WTC11 (cell line): ENCODE data around the gene OTUB2. TPM values are rescaled to one million over a fixed set of nuclear protein-coding genes. Genes with fewer than 3 reads are reported as not detected.

ENCODE experiments used
- ATAC-seq: fragments of 200-7000 bp; cut with Tn5 transposase; 2 replicates; pipeline ENCODE4 v1.10.0; 2021; ENCODE audit warnings: mild to moderate bottlenecking, moderate library complexity
- CTCF ChIA-PET: fragments of 300-600 bp; sonication (Branson Sonifier 250); formaldehyde crosslinking; loops from one replicate; lab custom pipeline; 2021; ENCODE audit warnings: antibody characterized with exemption; lab: Charles Lee
- POLR2A ChIA-PET: fragments of 350-600 bp; sonication (Branson Sonifier 250); formaldehyde crosslinking; loops from one replicate; lab custom pipeline; 2021; ENCODE audit warnings: antibody characterized with exemption; lab: Charles Lee
- DNase-seq: peaks from one replicate; pipeline ENCODE4 v3.0.0; 2021; ENCODE audit warnings: low spot score
- H3K27ac Mint-ChIP-seq: 2 replicates; pipeline ENCODE4 v1.8.0; 2021; ENCODE audit warnings: mixed read lengths
- H3K27me3 Mint-ChIP-seq: 2 replicates; pipeline ENCODE4 v1.8.0; 2021; ENCODE audit warnings: low read depth, mild to moderate bottlenecking, moderate library complexity, mixed read lengths
- H3K36me3 Mint-ChIP-seq: 2 replicates; pipeline ENCODE4 v1.8.0; 2021; ENCODE audit warnings: mixed read lengths
- H3K4me1 Mint-ChIP-seq: 2 replicates; pipeline ENCODE4 v1.8.0; 2022; ENCODE audit warnings: mixed read lengths
- H3K4me3 Mint-ChIP-seq: 2 replicates; pipeline ENCODE4 v1.8.0; 2021; ENCODE audit warnings: mild to moderate bottlenecking, moderate library complexity, mixed read lengths
- H3K9me3 Mint-ChIP-seq: 2 replicates; pipeline ENCODE4 v1.8.0; 2021; ENCODE audit warnings: mixed read lengths
- FOXK1 ChIP-seq: sonication (generic); formaldehyde crosslinking; IDR thresholded peaks from 2 replicates; pipeline ENCODE4 v1.8.0; 2022; ENCODE audit warnings: mild to moderate bottlenecking, moderate library complexity, missing genetic modification reagents
- GABPB1 ChIP-seq: sonication (generic); formaldehyde crosslinking; IDR thresholded peaks from 2 replicates; pipeline ENCODE4 v1.8.1; 2023; ENCODE audit warnings: mild to moderate bottlenecking, missing genetic modification reagents
- HMGA2 ChIP-seq: fragments of 250-450 bp; sonication (Bioruptor Pico); IDR thresholded peaks from 2 replicates; pipeline ENCODE4 v1.4.0; 2021; ENCODE audit warnings: mild to moderate bottlenecking, moderate library complexity
- JUN ChIP-seq: sonication (generic); formaldehyde crosslinking; IDR thresholded peaks from 2 replicates; pipeline ENCODE4 v1.8.0; 2023; ENCODE audit warnings: mild to moderate bottlenecking, missing genetic modification reagents
- KAT7 ChIP-seq: sonication (generic); formaldehyde crosslinking; IDR thresholded peaks from 2 replicates; pipeline ENCODE4 v1.8.1; 2023; ENCODE audit warnings: missing genetic modification reagents, mild to moderate bottlenecking, borderline replicate concordance
- NFYB ChIP-seq: sonication (generic); formaldehyde crosslinking; conservative IDR thresholded peaks from 2 replicates; pipeline ENCODE4 v1.8.0; 2022; ENCODE audit warnings: low read depth, missing genetic modification reagents
- total RNA-seq: library from RNA; stranded (reverse); gene quantifications from 3 replicates; pipeline ENCODE4 v1.2.3, GENCODE V29; 2021
- TF ChIP-seq, protein P1 (sequence below): fragments of 250-450 bp; sonication (Bioruptor Pico); IDR thresholded peaks from 2 replicates; pipeline ENCODE4 v1.9.0; 2021; ENCODE audit warnings: moderate library complexity, mild to moderate bottlenecking, inconsistent platforms, borderline replicate concordance
- TF ChIP-seq, protein P2 (sequence below): sonication (generic); formaldehyde crosslinking; IDR thresholded peaks from 2 replicates; pipeline ENCODE4 v1.8.1; 2023; ENCODE audit warnings: mild to moderate bottlenecking, missing genetic modification reagents, borderline replicate concordance
- TF ChIP-seq, protein P3 (sequence below): sonication (generic); formaldehyde crosslinking; IDR thresholded peaks from 2 replicates; pipeline ENCODE4 v1.8.1; 2022; ENCODE audit warnings: low read depth, mild to moderate bottlenecking, moderate library complexity, missing genetic modification reagents, borderline replicate concordance
- TF ChIP-seq, protein P4 (sequence below): sonication (generic); formaldehyde crosslinking; IDR thresholded peaks from 2 replicates; pipeline ENCODE4 v1.8.0; 2023; ENCODE audit warnings: missing genetic modification reagents
- TF ChIP-seq, protein P5 (sequence below): fragments of 250-450 bp; sonication (Bioruptor Pico); IDR thresholded peaks from 2 replicates; pipeline ENCODE4 v1.9.0; 2021; ENCODE audit warnings: mild to moderate bottlenecking, borderline replicate concordance
- TF ChIP-seq, protein P6 (sequence below): fragments of 250-450 bp; sonication (Bioruptor Pico); IDR thresholded peaks from 2 replicates; pipeline ENCODE4 v1.8.0; 2021; ENCODE audit warnings: mild to moderate bottlenecking
- TF ChIP-seq, protein P7 (sequence below): sonication (generic); formaldehyde crosslinking; IDR thresholded peaks from 2 replicates; pipeline ENCODE4 v1.8.1; 2022; ENCODE audit warnings: mild to moderate bottlenecking, missing genetic modification reagents, moderate library complexity, borderline replicate concordance

OTUB2 gene
- total RNA-seq, 1 experiment from 2014 or later = 3.5 TPM

DNA sequence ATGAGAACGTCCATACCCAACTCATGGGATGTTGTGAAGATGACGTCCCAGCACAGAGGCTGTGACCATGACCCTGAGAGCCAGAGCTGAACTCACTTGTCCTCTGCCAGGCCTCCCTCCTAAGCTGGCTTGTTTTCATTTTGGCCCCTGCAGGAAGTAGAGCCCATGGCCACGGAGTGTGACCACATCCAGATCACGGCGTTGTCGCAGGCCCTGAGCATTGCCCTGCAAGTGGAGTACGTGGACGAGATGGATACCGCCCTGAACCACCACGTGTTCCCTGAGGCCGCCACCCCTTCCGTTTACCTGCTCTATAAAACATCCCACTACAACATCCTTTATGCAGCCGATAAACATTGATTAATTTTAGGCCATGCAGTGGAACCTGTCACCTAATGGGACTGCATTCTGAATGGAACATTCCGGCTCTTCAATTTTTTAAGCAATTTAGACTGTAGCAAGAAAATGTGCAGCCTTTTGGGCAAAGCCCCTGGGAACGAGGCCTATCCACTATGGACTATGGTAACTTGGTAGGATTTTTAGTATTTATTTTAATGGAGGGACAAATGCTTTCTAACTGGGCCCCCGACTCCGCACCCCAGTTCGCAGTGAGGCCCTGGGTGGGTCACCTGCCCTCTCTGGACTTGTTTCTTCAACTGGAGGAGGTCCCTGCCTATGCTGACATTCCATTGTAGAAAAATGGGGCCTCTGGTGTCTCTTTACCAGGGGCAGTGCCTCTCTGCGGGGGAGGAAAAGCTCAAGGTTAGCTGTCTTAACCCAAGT is 19.6 kb downstream of the OTUB2 start:
- no peak for ATAC-seq
- no peaks in the 10 kb centered on the region for H3K9me3 Mint-ChIP-seq
- H3K4me3 Mint-ChIP-seq = no peak overlapping the region
- H3K4me1 Mint-ChIP-seq = no peaks in the 10 kb centered on the region
- ChIA-PET POLR2A (no interaction called here), CTCF (interaction anchor here (1.8 to 2.0 kb wide), 2 partner anchors 9 to 91 kb away, joined by 6 to 13 read pairs; no protein-coding TSS in a partner anchor)
- H3K36me3 Mint-ChIP-seq = peaks cover 34% of the 10 kb centered on the region
- 0 out of 2 replicates have a peak overlapping the region, but pooled peaks have one; percentile 10 for H3K27ac Mint-ChIP-seq
- no peak for DNase-seq
- no peak for TF ChIP-seq HMGA2 (CRISPR knock-in tag)
- TF ChIP-seq, protein P1, sequence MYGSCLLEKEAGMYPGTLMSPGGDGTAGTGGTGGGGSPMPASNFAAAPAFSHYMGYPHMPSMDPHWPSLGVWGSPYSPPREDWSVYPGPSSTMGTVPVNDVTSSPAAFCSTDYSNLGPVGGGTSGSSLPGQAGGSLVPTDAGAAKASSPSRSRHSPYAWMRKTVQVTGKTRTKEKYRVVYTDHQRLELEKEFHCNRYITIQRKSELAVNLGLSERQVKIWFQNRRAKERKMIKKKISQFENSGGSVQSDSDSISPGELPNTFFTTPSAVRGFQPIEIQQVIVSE = no peak
- TF ChIP-seq GABPB1 = no peak
- TF ChIP-seq FOXK1 = no peak
- TF ChIP-seq, protein P2, sequence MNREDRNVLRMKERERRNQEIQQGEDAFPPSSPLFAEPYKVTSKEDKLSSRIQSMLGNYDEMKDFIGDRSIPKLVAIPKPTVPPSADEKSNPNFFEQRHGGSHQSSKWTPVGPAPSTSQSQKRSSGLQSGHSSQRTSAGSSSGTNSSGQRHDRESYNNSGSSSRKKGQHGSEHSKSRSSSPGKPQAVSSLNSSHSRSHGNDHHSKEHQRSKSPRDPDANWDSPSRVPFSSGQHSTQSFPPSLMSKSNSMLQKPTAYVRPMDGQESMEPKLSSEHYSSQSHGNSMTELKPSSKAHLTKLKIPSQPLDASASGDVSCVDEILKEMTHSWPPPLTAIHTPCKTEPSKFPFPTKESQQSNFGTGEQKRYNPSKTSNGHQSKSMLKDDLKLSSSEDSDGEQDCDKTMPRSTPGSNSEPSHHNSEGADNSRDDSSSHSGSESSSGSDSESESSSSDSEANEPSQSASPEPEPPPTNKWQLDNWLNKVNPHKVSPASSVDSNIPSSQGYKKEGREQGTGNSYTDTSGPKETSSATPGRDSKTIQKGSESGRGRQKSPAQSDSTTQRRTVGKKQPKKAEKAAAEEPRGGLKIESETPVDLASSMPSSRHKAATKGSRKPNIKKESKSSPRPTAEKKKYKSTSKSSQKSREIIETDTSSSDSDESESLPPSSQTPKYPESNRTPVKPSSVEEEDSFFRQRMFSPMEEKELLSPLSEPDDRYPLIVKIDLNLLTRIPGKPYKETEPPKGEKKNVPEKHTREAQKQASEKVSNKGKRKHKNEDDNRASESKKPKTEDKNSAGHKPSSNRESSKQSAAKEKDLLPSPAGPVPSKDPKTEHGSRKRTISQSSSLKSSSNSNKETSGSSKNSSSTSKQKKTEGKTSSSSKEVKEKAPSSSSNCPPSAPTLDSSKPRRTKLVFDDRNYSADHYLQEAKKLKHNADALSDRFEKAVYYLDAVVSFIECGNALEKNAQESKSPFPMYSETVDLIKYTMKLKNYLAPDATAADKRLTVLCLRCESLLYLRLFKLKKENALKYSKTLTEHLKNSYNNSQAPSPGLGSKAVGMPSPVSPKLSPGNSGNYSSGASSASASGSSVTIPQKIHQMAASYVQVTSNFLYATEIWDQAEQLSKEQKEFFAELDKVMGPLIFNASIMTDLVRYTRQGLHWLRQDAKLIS (CRISPR knock-in tag) = no peak
- TF ChIP-seq JUN (CRISPR knock-in tag) = no peak
- TF ChIP-seq, protein P3, sequence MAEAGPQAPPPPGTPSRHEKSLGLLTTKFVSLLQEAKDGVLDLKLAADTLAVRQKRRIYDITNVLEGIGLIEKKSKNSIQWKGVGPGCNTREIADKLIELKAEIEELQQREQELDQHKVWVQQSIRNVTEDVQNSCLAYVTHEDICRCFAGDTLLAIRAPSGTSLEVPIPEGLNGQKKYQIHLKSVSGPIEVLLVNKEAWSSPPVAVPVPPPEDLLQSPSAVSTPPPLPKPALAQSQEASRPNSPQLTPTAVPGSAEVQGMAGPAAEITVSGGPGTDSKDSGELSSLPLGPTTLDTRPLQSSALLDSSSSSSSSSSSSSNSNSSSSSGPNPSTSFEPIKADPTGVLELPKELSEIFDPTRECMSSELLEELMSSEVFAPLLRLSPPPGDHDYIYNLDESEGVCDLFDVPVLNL (CRISPR knock-in tag) = no peak
- TF ChIP-seq, protein P4, sequence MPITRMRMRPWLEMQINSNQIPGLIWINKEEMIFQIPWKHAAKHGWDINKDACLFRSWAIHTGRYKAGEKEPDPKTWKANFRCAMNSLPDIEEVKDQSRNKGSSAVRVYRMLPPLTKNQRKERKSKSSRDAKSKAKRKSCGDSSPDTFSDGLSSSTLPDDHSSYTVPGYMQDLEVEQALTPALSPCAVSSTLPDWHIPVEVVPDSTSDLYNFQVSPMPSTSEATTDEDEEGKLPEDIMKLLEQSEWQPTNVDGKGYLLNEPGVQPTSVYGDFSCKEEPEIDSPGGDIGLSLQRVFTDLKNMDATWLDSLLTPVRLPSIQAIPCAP (CRISPR knock-in tag) = no peak
- TF ChIP-seq, protein P5, sequence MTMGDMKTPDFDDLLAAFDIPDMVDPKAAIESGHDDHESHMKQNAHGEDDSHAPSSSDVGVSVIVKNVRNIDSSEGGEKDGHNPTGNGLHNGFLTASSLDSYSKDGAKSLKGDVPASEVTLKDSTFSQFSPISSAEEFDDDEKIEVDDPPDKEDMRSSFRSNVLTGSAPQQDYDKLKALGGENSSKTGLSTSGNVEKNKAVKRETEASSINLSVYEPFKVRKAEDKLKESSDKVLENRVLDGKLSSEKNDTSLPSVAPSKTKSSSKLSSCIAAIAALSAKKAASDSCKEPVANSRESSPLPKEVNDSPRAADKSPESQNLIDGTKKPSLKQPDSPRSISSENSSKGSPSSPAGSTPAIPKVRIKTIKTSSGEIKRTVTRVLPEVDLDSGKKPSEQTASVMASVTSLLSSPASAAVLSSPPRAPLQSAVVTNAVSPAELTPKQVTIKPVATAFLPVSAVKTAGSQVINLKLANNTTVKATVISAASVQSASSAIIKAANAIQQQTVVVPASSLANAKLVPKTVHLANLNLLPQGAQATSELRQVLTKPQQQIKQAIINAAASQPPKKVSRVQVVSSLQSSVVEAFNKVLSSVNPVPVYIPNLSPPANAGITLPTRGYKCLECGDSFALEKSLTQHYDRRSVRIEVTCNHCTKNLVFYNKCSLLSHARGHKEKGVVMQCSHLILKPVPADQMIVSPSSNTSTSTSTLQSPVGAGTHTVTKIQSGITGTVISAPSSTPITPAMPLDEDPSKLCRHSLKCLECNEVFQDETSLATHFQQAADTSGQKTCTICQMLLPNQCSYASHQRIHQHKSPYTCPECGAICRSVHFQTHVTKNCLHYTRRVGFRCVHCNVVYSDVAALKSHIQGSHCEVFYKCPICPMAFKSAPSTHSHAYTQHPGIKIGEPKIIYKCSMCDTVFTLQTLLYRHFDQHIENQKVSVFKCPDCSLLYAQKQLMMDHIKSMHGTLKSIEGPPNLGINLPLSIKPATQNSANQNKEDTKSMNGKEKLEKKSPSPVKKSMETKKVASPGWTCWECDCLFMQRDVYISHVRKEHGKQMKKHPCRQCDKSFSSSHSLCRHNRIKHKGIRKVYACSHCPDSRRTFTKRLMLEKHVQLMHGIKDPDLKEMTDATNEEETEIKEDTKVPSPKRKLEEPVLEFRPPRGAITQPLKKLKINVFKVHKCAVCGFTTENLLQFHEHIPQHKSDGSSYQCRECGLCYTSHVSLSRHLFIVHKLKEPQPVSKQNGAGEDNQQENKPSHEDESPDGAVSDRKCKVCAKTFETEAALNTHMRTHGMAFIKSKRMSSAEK = no peak
- no peak for TF ChIP-seq NFYB (CRISPR knock-in tag)
- TF ChIP-seq KAT7 = no peak
- TF ChIP-seq, protein P6, sequence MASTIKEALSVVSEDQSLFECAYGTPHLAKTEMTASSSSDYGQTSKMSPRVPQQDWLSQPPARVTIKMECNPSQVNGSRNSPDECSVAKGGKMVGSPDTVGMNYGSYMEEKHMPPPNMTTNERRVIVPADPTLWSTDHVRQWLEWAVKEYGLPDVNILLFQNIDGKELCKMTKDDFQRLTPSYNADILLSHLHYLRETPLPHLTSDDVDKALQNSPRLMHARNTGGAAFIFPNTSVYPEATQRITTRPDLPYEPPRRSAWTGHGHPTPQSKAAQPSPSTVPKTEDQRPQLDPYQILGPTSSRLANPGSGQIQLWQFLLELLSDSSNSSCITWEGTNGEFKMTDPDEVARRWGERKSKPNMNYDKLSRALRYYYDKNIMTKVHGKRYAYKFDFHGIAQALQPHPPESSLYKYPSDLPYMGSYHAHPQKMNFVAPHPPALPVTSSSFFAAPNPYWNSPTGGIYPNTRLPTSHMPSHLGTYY (CRISPR knock-in tag) = no peak
- TF ChIP-seq, protein P7, sequence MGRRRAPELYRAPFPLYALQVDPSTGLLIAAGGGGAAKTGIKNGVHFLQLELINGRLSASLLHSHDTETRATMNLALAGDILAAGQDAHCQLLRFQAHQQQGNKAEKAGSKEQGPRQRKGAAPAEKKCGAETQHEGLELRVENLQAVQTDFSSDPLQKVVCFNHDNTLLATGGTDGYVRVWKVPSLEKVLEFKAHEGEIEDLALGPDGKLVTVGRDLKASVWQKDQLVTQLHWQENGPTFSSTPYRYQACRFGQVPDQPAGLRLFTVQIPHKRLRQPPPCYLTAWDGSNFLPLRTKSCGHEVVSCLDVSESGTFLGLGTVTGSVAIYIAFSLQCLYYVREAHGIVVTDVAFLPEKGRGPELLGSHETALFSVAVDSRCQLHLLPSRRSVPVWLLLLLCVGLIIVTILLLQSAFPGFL (CRISPR knock-in tag) = no peak
- H3K27me3 Mint-ChIP-seq = no peaks in the 10 kb centered on the region
